ENCODE data around the gene ZDHHC19.
"Not testable (repeated sequence)": the region's sequence is repeated elsewhere in the genome, so short reads cannot be mapped to it uniquely, and the experiment has no call there.

The ZDHHC19 gene

GRCh38 chr3:196202516-196202970, 8.7 kb downstream of the ZDHHC19 start:
- peak in 1 of 2 donors; percentile 54 for DNase-seq

- DNase-seq, result no peak
Measured at GRCh38 chr3:196198771-196199753, 12.1 kb downstream of the ZDHHC19 start.

- DNase-seq, result no peak
Measured at GRCh38 chr3:196198081-196198675, 13.0 kb downstream of the ZDHHC19 start.

- DNase-seq, result no peak
Measured at GRCh38 chr3:196197524-196197923, 13.7 kb downstream of the ZDHHC19 start.

- DNase-seq, result peak in 1 of 2 donors; percentile 35
Measured at GRCh38 chr3:196195664-196196265, 15.4 kb downstream of the ZDHHC19 start.

GRCh38 chr3:196194542-196194915, 16.7 kb downstream of the ZDHHC19 start:
- DNase-seq, result no peak

- peak in 1 of 2 donors; percentile 38 for DNase-seq
Measured at GRCh38 chr3:196193736-196194541, 17.3 kb downstream of the ZDHHC19 start.

- DNase-seq, result peak in 1 of 2 donors; percentile 11
Measured at GRCh38 chr3:196193133-196193735, 18.0 kb downstream of the ZDHHC19 start.

GRCh38 chr3:196192524-196193051, 18.6 kb downstream of the ZDHHC19 start:
- peak in 1 of 2 donors; percentile 45 for DNase-seq

- peak; percentile 75 to 78 for DNase-seq
Measured at GRCh38 chr3:196192036-196192523, 19.1 kb downstream of the ZDHHC19 start.

- DNase-seq, result no peak
Measured at GRCh38 chr3:196189566-196190347, 21.4 kb downstream of the ZDHHC19 start.

GRCh38 chr3:196186651-196187573, 24.3 kb downstream of the ZDHHC19 start:
- DNase-seq, result peak in 1 of 2 donors; percentile 39

GRCh38 chr3:196184881-196185280, 26.3 kb downstream of the ZDHHC19 start:
- no peak for DNase-seq

GRCh38 chr3:196184169-196184432, 27.1 kb downstream of the ZDHHC19 start:
- not testable (repeated sequence) for DNase-seq

GRCh38 chr3:196181127-196181546, 30.1 kb downstream of the ZDHHC19 start:
- no peak for DNase-seq

- DNase-seq, result no peak
Measured at GRCh38 chr3:196180346-196180745, 30.9 kb downstream of the ZDHHC19 start.

- DNase-seq, result peak; percentile 83 to 88
Measured at GRCh38 chr3:196179380-196180308, 31.6 kb downstream of the ZDHHC19 start.

- no peak for DNase-seq
Measured at GRCh38 chr3:196178993-196179379, 32.2 kb downstream of the ZDHHC19 start.

- DNase-seq, result no peak
Measured at GRCh38 chr3:196177967-196178366, 33.2 kb downstream of the ZDHHC19 start.
